ENCODE results near the gene ZFP69B.
"Not testable (repeated sequence)": the region's sequence is repeated elsewhere in the genome, so short reads cannot be mapped to it uniquely, and the experiment has no call there.

The ZFP69B gene

GRCh38 chr1:40435876-40436275, 14.4 kb upstream of the ZFP69B start:
- DNase-seq (ENCODE audit: low read depth in 2 of 2), result no peak

GRCh38 chr1:40438391-40439015, 11.8 kb upstream of the ZFP69B start:
- no peak for DNase-seq (ENCODE audit: low read depth in 2 of 2)

GRCh38 chr1:40439247-40439646, 11.0 kb upstream of the ZFP69B start:
- no peak for DNase-seq (ENCODE audit: low read depth in 2 of 2)

- DNase-seq (ENCODE audit: low read depth in 2 of 2), result peak; percentile 80 to 84
Observed at GRCh38 chr1:40450495-40451237, 390 bp downstream of the ZFP69B start.

GRCh38 chr1:40451238-40451585, 936 bp downstream of the ZFP69B start:
- DNase-seq (ENCODE audit: low read depth in 2 of 2), result no peak

GRCh38 chr1:40454873-40455272, 4.6 kb downstream of the ZFP69B start:
- DNase-seq (ENCODE audit: low read depth in 2 of 2), result no peak

GRCh38 chr1:40462956-40463590, 12.8 kb downstream of the ZFP69B start:
- no peak for DNase-seq (ENCODE audit: low read depth in 2 of 2)

GRCh38 chr1:40469327-40469726, 19.1 kb downstream of the ZFP69B start:
- no peak for DNase-seq (ENCODE audit: low read depth in 2 of 2)

- DNase-seq (ENCODE audit: low read depth in 2 of 2), result no peak
Observed at GRCh38 chr1:40475268-40475667, 25.0 kb downstream of the ZFP69B start.

GRCh38 chr1:40476924-40477677, 26.8 kb downstream of the ZFP69B start, which contains the start of gene ZFP69:
Gene ZFP69 (plus strand): TSS chr1:40477290. CDS start chr1:40479362, 2,072 bp downstream.
- DNase-seq (ENCODE audit: low read depth in 2 of 2), result peak; percentile 47 to 58

- DNase-seq (ENCODE audit: low read depth in 2 of 2), result no peak
Observed at GRCh38 chr1:40477678-40478053, 27.4 kb downstream of the ZFP69B start.

GRCh38 chr1:40478276-40478675, 28.0 kb downstream of the ZFP69B start:
- DNase-seq (ENCODE audit: low read depth in 2 of 2), result no peak

GRCh38 chr1:40479156-40479555, 28.9 kb downstream of the ZFP69B start:
- DNase-seq (ENCODE audit: low read depth in 2 of 2), result no peak

GRCh38 chr1:40495315-40495903, 45.1 kb downstream of the ZFP69B start:
- DNase-seq (ENCODE audit: low read depth in 2 of 2), result no peak

GRCh38 chr1:40502651-40503050, 52.4 kb downstream of the ZFP69B start:
- not testable (repeated sequence) for DNase-seq (ENCODE audit: low read depth in 2 of 2)

- DNase-seq (ENCODE audit: low read depth in 2 of 2), result no peak
Observed at GRCh38 chr1:40507973-40508372, 57.7 kb downstream of the ZFP69B start.

GRCh38 chr1:40508375-40509341, 58.4 kb downstream of the ZFP69B start, which contains the start of gene EXO5:
Gene EXO5 (plus strand): TSS chr1:40508767. CDS start chr1:40514545, 5,778 bp downstream.
- DNase-seq (ENCODE audit: low read depth in 2 of 2), result peak; percentile 73 to 79
